Naive thymus-derived CD8-positive, alpha-beta T cell (primary cell): ENCODE results near the gene PET100. TPM values are rescaled to one million over a fixed set of nuclear protein-coding genes. Genes with fewer than 3 reads are reported as not detected.

Experiments
- ATAC-seq, 2 donors: fragments of 150-1000 bp; cut with Tn5 transposase in 1 of 2; sonication (Bioruptor Pico), chemical (Tn5 transposase) in 1 of 2; 1 replicate in 1 of 2; 2 replicates in 1 of 2; pipeline ENCODE4 v1.10.0; 2021; ENCODE audit warnings: mild to moderate bottlenecking in 2 of 2, moderate library complexity in 2 of 2
- POLR2A ChIA-PET: fragments of 350-600 bp; sonication (Branson Sonifier 250); formaldehyde crosslinking; loops from one replicate; lab custom pipeline; 2021; ENCODE audit warnings: antibody characterized with exemption; lab: Charles Lee
- DNase-seq, 10 donors: peaks; one replicate each; pipeline versions ENCODE4 v3.0.0 to v3.0.0-alpha.2; 2020 to 2022
- H3K27ac Mint-ChIP-seq, 10 donors: one replicate each; pipeline ENCODE4 v1.8.0; 2020 to 2022; ENCODE audit warnings: mild to moderate bottlenecking in 10 of 10, mixed read lengths in 10 of 10, moderate library complexity in 4 of 10, inconsistent platforms in 1 of 10
- H3K27me3 Mint-ChIP-seq, 5 donors: one replicate each; pipeline ENCODE4 v1.8.0; 2021 to 2022; ENCODE audit warnings: mixed read lengths in 5 of 5
- H3K36me3 Mint-ChIP-seq, 3 donors: one replicate each; pipeline ENCODE4 v1.8.0; 2020 to 2022; ENCODE audit warnings: mixed read lengths in 3 of 3, mild to moderate bottlenecking in 2 of 3, inconsistent platforms in 1 of 3
- H3K4me1 Mint-ChIP-seq, 4 donors: one replicate each; pipeline ENCODE4 v1.8.0; 2021 to 2022; ENCODE audit warnings: mixed read lengths in 4 of 4
- H3K4me3 Mint-ChIP-seq, 10 donors: one replicate each; pipeline ENCODE4 v1.8.0; 2020 to 2022; ENCODE audit warnings: mild to moderate bottlenecking in 10 of 10, mixed read lengths in 10 of 10, moderate library complexity in 6 of 10, inconsistent platforms in 1 of 10
- H3K9me3 Mint-ChIP-seq, 9 donors: one replicate each; pipeline ENCODE4 v1.8.0; 2020 to 2022; ENCODE audit warnings: mixed read lengths in 9 of 9, mild to moderate bottlenecking in 3 of 9, inconsistent platforms in 1 of 9, moderate library complexity in 1 of 9
- microRNA-seq: library from miRNA; unstranded; fragments of <30 nt; microRNA quantifications from one replicate; pipeline ENCODE4 v1.2.0, GENCODE V29; 2022; ENCODE audit warnings: borderline microRNAs expressed
- polyA plus RNA-seq, 3 donors: library from polyadenylated mRNA; unstranded; fragments of 300-500 nt; fragmentation: Illumina TruSeq; gene quantifications; one replicate each; pipeline ENCODE4 v1.2.3, GENCODE V29; 2021
- total RNA-seq, 8 experiments: library from RNA in 2 of 8; stranded (reverse) in 2 of 8; gene quantifications; one replicate each; pipeline ENCODE4 v1.2.3 and lab custom pipeline; 2021 to 2026

PET100 gene
- total and polyA plus RNA-seq, 5 experiments from 2014 or later = 124 to 299 (median 190) TPM

DNA sequence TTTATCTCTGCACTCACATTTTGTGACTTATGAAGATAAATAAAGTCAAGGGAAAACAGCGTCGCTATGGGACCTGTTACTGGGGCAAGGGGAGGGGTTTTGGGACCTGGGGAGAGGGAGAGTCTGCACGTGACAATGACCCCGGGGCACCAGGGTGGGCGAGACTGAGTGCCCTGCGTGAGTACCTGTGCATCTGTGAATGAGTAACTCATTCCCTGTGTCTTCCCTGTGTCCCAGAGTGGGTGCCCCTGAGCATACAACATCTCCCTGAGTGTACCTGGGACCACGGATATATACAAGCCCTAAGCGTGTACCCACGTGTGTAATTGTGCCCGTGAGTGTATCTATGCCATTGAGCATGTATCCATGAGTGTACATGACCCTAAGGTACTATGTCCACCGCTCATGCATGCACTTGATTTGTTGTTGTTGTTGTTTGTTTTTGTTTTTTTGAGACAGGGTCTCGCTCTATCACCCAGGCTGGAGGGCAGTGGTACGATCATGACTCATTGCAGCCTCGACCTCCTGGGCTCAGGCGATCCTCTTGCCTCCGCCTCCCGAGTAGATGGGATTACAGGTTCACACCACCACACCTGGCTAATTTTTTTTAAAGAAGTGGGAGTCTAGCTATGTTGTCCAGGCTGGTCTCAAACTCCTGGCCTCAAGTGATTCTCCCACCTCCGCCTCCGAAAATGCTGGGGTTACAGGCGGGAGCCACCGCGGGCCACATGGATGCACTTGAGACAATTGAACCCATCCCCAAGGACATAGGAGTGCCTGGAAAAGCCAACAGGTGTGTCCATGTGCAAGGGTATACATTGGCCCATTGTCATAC is 50.4 kb downstream of the PET100 start:
- peaks cover 20 to 55% (median 54%) of the 10 kb centered on the region in 4 donors for H3K4me1 Mint-ChIP-seq
- no peaks in the 10 kb centered on the region for H3K9me3 Mint-ChIP-seq
- POLR2A ChIA-PET = interaction anchor here (0.8 to 2.2 kb wide), 14 partner anchors 9 to 331 kb away, joined by 3 to 29 read pairs (median 6); partner anchors contain the start of genes ARHGEF18, FCER2, PET100 and STXBP2
- peak overlapping the region; percentile 47 to 94 (median 85) for H3K4me3 Mint-ChIP-seq
- H3K36me3 Mint-ChIP-seq = peaks cover 0 to 18% (median 0%) of the 10 kb centered on the region in 3 donors
- peak overlapping the region in 9 of 10 donors; percentile 55 to 91 (median 77) for H3K27ac Mint-ChIP-seq
- DNase-seq = no peak
- no peak for ATAC-seq
- peaks cover 6 to 28% (median 17%) of the 10 kb centered on the region in 5 donors for H3K27me3 Mint-ChIP-seq

DNA sequence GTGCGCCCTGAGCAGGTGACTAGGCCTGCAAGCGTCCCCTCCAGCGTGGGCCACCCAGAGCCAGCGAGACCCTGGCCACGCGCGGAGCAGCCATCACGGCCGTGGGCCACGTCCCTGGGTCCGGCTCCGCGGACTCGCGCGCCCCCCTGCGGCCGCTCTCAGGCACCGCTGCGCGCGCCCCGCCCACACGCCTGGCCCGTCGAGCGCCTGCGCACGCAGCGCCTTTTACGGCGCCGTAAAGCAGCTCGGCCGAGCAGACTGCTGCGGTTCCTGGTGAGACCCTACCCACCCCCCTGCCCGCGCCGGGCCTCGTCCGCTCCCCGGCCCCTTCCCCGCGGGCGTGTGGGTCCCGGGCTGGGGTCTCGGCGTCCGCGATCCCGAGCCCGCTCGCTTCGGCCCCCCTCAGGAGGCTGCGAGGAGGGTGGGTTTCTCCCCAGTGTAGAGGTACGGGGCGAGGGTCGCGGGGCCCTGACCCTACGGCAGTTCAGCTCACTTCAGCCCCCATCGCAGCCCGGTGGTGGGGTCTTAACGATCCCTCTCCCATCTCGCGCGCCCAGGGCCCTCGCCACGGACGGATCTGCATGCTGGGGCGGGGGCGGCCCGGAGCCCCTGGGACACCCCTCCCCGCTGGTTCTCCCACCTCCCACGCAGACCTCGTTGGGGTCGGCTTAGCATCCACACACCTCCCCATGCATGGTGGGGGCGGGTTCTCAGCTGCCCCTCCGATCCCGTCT is 51.2 kb downstream of the PET100 start, which contains the start of gene TRAPPC5:
Gene TRAPPC5, plus strand, starts transcription at position 228 of the 734 bp plus-strand sequence. CDS start 1,421 bp downstream, outside the sequence.
- POLR2A ChIA-PET = interaction anchor here (0.6 to 2.2 kb wide), 28 partner anchors 9 to 1221 kb away, joined by 3 to 29 read pairs (median 4); partner anchors contain the start of genes ARHGEF18, FCER2, PET100 and SLC25A23
- H3K27ac Mint-ChIP-seq = peak within 1 kb of the TSS; percentile 82 to 97 (median 92)
- peaks cover 0 to 22% (median 3%) of the 10 kb centered on the region in 3 donors for H3K36me3 Mint-ChIP-seq
- ATAC-seq (peak; percentile 55 to 63), DNase-seq (peak; percentile 74 to 94 (median 86))
- peaks cover 23 to 60% (median 58%) of the 10 kb centered on the region in 4 donors for H3K4me1 Mint-ChIP-seq
- peak within 1 kb of the TSS; percentile 89 to 98 (median 90) for H3K4me3 Mint-ChIP-seq
- peaks cover 5 to 27% (median 16%) of the 10 kb centered on the region in 5 donors for H3K27me3 Mint-ChIP-seq
- no peaks in the 10 kb centered on the region for H3K9me3 Mint-ChIP-seq

Small RNA genes within 50 kb of the gene (microRNA-seq; reads per million reads assigned to microRNA genes)
- not detected for gene MIR6792

Other genes starting within 250 kb of the PET100 start
- gene PEX11G, start 140.8 kb upstream of the PET100 start, total RNA-seq = 1 to 10 TPM in 1 of 2 experiments, under 1 TPM in 1; 0.88 to 1.1 TPM
- gene PEX11G, start 140.8 kb upstream of the PET100 start, polyA plus RNA-seq = 1 to 10 TPM in 2 of 3 donors, under 1 TPM in 1; 0.68 to 2.7 (median 2.3) TPM
- gene ZNF358, start 113.7 kb upstream of the PET100 start, total RNA-seq = 10 to 100 TPM; 10.2 to 10.8 TPM
- 1 to 10 TPM in 2 of 3 donors, under 1 TPM in 1; 0.71 to 2.5 (median 1.7) TPM for gene ZNF358, start 113.7 kb upstream of the PET100 start, polyA plus RNA-seq
- gene MCOLN1, start 107.2 kb upstream of the PET100 start, total RNA-seq = 10 to 100 TPM; 13.7 TPM
- 10 to 100 TPM in 1 of 3 donors, 1 to 10 TPM in 2; 6.5 to 10.1 (median 6.6) TPM for gene MCOLN1, start 107.2 kb upstream of the PET100 start, polyA plus RNA-seq
- gene PNPLA6, start 94.1 kb upstream of the PET100 start, total RNA-seq = 100 to 1,000 TPM; 114 to 116 TPM
- 10 to 100 TPM in 1 of 3 donors, 1 to 10 TPM in 2; 5.9 to 10.2 (median 7.0) TPM for gene PNPLA6, start 94.1 kb upstream of the PET100 start, polyA plus RNA-seq
- 1 to 10 TPM in 1 of 2 experiments, under 1 TPM in 1; 0.99 to 2.2 TPM for gene CAMSAP3, start 33.9 kb upstream of the PET100 start, total RNA-seq
- under 1 TPM in 2 of 3 donors, not detected in 1; 0.20 to 0.58 TPM for gene CAMSAP3, start 33.9 kb upstream of the PET100 start, polyA plus RNA-seq
- gene XAB2, start 248 bp upstream of the PET100 start, total RNA-seq = 10 to 100 TPM; 70.2 to 71.0 TPM
- gene XAB2, start 248 bp upstream of the PET100 start, polyA plus RNA-seq = 10 to 100 TPM in 1 of 3 donors, 1 to 10 TPM in 2; 6.6 to 17.6 (median 9.9) TPM
- gene PCP2, start 3.9 kb downstream of the PET100 start, total RNA-seq = 1 to 10 TPM; 5.2 to 8.4 TPM
- under 1 TPM in 1 of 3 donors, not detected in 2; 0.76 TPM for gene PCP2, start 3.9 kb downstream of the PET100 start, polyA plus RNA-seq
- gene STXBP2, start 7.3 kb downstream of the PET100 start, total RNA-seq = 100 to 1,000 TPM; 165 to 184 TPM
- gene STXBP2, start 7.3 kb downstream of the PET100 start, polyA plus RNA-seq = 10 to 100 TPM; 50.4 to 63.2 (median 54.9) TPM
- not detected for gene RETN, start 39.3 kb downstream of the PET100 start, total RNA-seq
- 10 to 100 TPM in 1 of 3 donors, 1 to 10 TPM in 2; 6.5 to 12.8 (median 8.7) TPM for gene RETN, start 39.3 kb downstream of the PET100 start, polyA plus RNA-seq
- gene MCEMP1, start 47.3 kb downstream of the PET100 start, total RNA-seq = not detected
- gene MCEMP1, start 47.3 kb downstream of the PET100 start, polyA plus RNA-seq = under 1 TPM in 1 of 3 donors, not detected in 2; 0.12 TPM
- 10 to 100 TPM; 66.5 to 71.8 TPM for gene TRAPPC5, start 51.0 kb downstream of the PET100 start, total RNA-seq
- 100 to 1,000 TPM; 154 to 208 (median 170) TPM for gene TRAPPC5, start 51.0 kb downstream of the PET100 start, polyA plus RNA-seq
- gene FCER2, start 72.3 kb downstream of the PET100 start, total RNA-seq = 1 to 10 TPM; 1.7 to 2.3 TPM
- under 1 TPM in 2 of 3 donors, not detected in 1; 0.23 to 0.38 TPM for gene FCER2, start 72.3 kb downstream of the PET100 start, polyA plus RNA-seq
- not detected for gene CLEC4G, start 102.3 kb downstream of the PET100 start, total RNA-seq
- gene CLEC4G, start 102.3 kb downstream of the PET100 start, polyA plus RNA-seq = not detected
- under 1 TPM; 0.11 to 0.26 TPM for gene CD209, start 117.7 kb downstream of the PET100 start, total RNA-seq
- gene CD209, start 117.7 kb downstream of the PET100 start, polyA plus RNA-seq = not detected
- not detected for gene CLEC4M, start 133.4 kb downstream of the PET100 start, total RNA-seq
- not detected for gene CLEC4M, start 133.4 kb downstream of the PET100 start, polyA plus RNA-seq
- gene EVI5L, start 200.4 kb downstream of the PET100 start, total RNA-seq = 10 to 100 TPM; 10.5 to 11.5 TPM
- gene EVI5L, start 200.4 kb downstream of the PET100 start, polyA plus RNA-seq = 1 to 10 TPM; 1.1 to 2.7 (median 1.7) TPM
- under 1 TPM; 0.11 to 0.21 TPM for gene PRR36, start 244.6 kb downstream of the PET100 start, total RNA-seq
- gene PRR36, start 244.6 kb downstream of the PET100 start, polyA plus RNA-seq = under 1 TPM; 0.03 to 0.18 (median 0.13) TPM